ENCODE data around the gene PTPRD.

Gene PTPRD

DNA sequence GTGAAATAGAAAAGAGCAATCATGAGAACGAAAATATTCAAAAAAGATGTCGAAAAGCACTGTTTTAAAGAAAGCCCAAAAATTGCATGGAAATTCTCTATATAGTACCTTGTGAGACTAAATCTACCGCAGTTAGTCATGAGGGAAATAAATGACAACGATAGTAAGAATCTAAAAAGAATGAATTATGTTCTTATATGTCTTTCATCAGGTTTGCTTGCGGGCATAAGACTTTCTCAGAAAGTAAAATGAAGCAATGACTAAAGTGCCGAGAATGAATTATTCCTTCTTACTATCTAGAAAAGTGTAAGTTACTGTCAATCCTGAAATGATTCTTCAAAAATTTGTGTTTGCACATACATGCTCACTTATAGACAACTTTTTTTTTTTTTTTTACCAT lies 26.4 kb downstream of the PTPRD start:
- H3K9me3 ChIP-seq (ENCODE audit: control insufficient read depth, insufficient read depth, low read depth, low read length): no peaks in the 10 kb centered on the region
- H3K27ac ChIP-seq (ENCODE audit: extremely low read depth, low read depth, low read length): no peak overlapping the region
- CTCF ChIA-PET: interaction anchor here (0.5 kb wide), 1 partner anchor 15 kb away, joined by 3 read pairs; no protein-coding TSS in a partner anchor
- H3K4me3 ChIP-seq (ENCODE audit: low read depth, low read length): no peak overlapping the region
- TF ChIP-seq ZNF266 (tag by site-specific recombination; IDR thresholded peaks at IDR 0.05; ENCODE audit: low read depth): no peak
- TF ChIP-seq ZNF146 (tag by site-specific recombination; IDR thresholded peaks at IDR 0.05): no peak
- TF ChIP-seq ZBTB17 (tag by site-specific recombination; IDR thresholded peaks at IDR 0.05): no peak
- TF ChIP-seq, protein P1, sequence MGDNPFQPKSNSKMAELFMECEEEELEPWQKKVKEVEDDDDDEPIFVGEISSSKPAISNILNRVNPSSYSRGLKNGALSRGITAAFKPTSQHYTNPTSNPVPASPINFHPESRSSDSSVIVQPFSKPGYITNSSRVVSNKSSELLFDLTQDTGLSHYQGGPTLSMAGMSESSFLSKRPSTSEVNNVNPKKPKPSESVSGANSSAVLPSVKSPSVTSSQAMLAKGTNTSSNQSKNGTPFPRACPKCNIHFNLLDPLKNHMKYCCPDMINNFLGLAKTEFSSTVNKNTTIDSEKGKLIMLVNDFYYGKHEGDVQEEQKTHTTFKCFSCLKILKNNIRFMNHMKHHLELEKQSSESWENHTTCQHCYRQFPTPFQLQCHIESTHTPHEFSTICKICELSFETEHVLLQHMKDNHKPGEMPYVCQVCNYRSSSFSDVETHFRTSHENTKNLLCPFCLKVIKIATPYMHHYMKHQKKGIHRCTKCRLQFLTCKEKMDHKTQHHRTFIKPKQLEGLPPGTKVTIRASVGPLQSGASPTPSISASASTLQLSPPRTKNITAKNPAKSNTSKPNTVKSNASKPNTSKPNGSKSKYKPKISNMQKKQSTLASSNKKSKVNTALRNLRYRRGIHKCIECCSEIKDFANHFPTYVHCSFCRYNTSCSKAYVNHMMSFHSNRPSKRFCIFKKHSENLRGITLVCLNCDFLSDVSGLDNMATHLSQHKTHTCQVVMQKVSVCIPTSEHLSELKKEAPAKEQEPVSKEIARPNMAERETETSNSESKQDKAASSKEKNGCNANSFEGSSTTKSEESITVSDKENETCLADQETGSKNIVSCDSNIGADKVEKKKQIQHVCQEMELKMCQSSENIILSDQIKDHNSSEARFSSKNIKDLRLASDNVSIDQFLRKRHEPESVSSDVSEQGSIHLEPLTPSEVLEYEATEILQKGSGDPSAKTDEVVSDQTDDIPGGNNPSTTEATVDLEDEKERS (tag by site-specific recombination; IDR thresholded peaks at IDR 0.05): no peak
- POLR2A ChIA-PET: no interaction called here
- H3K36me3 ChIP-seq (ENCODE audit: control insufficient read depth in 2 of 2, insufficient read depth in 1 of 2, low read length in 2 of 2): no peaks in the 10 kb centered on the region
- H3K4me1 ChIP-seq (ENCODE audit: control insufficient read depth, insufficient read depth, low read length): no peaks in the 10 kb centered on the region

DNA sequence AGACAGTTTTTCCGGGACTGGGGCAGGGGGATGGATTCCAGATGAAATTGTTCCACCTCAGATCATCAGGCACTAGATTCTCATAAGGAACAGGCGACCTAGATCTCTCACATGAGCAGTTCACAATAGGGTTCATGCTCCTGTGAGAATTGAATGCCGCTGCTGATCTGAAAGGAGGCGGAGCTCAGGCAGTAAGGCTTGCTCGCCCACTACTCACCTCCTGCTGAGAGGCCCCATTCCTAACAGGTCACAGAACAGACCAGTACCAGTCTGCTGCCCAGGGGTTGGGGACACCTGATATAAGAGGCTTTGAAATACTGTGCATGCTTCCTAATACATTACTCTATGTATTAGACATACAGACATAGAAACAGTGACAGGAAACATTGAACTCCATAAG lies 41.1 kb downstream of the PTPRD start:
- no peaks in the 10 kb centered on the region for H3K4me1 ChIP-seq (ENCODE audit: control insufficient read depth, insufficient read depth, low read length)
- no peaks in the 10 kb centered on the region for H3K36me3 ChIP-seq (ENCODE audit: control insufficient read depth in 2 of 2, insufficient read depth in 1 of 2, low read length in 2 of 2)
- H3K9me3 ChIP-seq (ENCODE audit: control insufficient read depth, insufficient read depth, low read depth, low read length): no peaks in the 10 kb centered on the region
- CTCF ChIA-PET: no interaction called here
- no peak overlapping the region for H3K4me3 ChIP-seq (ENCODE audit: low read depth, low read length)
- no peak overlapping the region for H3K27ac ChIP-seq (ENCODE audit: extremely low read depth, low read depth, low read length)
- POLR2A ChIA-PET: no interaction called here
- TF ChIP-seq ZNF138 (tag by site-specific recombination; IDR thresholded peaks at IDR 0.05; ENCODE audit: borderline replicate concordance) (no peak), ZFP69B (tag by site-specific recombination; IDR thresholded peaks at IDR 0.05) (no peak), ZNF529 (tag by site-specific recombination; IDR thresholded peaks at IDR 0.05; ENCODE audit: insufficient replicate concordance) (no peak), ZNF394 (tag by site-specific recombination; IDR thresholded peaks at IDR 0.05; ENCODE audit: borderline replicate concordance) (no peak), MEIS1 (CRISPR knock-in tag; IDR thresholded peaks at IDR 0.05; ENCODE audit: borderline replicate concordance) (no peak), ZNF175 (tag by site-specific recombination; IDR thresholded peaks at IDR 0.05) (no peak), ZNF121 (tag by site-specific recombination; IDR thresholded peaks at IDR 0.05) (no peak), WT1 (tag by site-specific recombination; IDR thresholded peaks at IDR 0.05) (no peak), ZNF660 (tag by site-specific recombination; IDR thresholded peaks at IDR 0.05) (no peak), KLF1 (tag by site-specific recombination; IDR thresholded peaks at IDR 0.05) (no peak), ZNF112 (tag by site-specific recombination; IDR thresholded peaks at IDR 0.05) (no peak), ZNF221 (tag by site-specific recombination; IDR thresholded peaks at IDR 0.05; ENCODE audit: borderline replicate concordance) (no peak)
- TF ChIP-seq, protein P2, sequence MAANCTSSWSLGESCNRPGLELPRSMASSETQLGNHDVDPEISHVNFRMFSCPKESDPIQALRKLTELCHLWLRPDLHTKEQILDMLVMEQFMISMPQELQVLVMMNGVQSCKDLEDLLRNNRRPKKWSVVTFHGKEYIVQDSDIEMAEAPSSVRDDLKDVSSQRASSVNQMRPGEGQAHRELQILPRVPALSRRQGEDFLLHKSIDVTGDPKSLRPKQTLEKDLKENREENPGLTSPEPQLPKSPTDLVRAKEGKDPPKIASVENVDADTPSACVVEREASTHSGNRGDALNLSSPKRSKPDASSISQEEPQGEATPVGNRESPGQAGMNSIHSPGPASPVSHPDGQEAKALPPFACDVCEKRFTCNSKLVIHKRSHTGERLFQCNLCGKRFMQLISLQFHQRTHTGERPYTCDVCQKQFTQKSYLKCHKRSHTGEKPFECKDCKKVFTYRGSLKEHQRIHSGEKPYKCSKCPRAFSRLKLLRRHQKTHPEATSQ (tag by site-specific recombination; IDR thresholded peaks at IDR 0.05): no peak
- TF ChIP-seq, protein P3, sequence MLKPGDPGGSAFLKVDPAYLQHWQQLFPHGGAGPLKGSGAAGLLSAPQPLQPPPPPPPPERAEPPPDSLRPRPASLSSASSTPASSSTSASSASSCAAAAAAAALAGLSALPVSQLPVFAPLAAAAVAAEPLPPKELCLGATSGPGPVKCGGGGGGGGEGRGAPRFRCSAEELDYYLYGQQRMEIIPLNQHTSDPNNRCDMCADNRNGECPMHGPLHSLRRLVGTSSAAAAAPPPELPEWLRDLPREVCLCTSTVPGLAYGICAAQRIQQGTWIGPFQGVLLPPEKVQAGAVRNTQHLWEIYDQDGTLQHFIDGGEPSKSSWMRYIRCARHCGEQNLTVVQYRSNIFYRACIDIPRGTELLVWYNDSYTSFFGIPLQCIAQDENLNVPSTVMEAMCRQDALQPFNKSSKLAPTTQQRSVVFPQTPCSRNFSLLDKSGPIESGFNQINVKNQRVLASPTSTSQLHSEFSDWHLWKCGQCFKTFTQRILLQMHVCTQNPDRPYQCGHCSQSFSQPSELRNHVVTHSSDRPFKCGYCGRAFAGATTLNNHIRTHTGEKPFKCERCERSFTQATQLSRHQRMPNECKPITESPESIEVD (tag by site-specific recombination; IDR thresholded peaks at IDR 0.05): no peak
